HepG2 (cell line): Measurements from ENCODE around the gene CSE1L. TPM values are rescaled to one million over a fixed set of nuclear protein-coding genes. Genes with fewer than 3 reads are reported as not detected.

Experiments used
- AGO2 ChIP-seq: fragments of 200-400 bp; formaldehyde crosslinking; optimal IDR thresholded peaks from 2 replicates; pipeline ENCODE3; 2017; ENCODE audit warnings: mild to moderate bottlenecking, low read depth, low read length, moderate library complexity
- EP300 ChIP-seq, 3 experiments: sonication (generic) in 1 of 3; formaldehyde crosslinking in 1 of 3; IDR thresholded peaks; 2 replicates each; pipeline versions ENCODE4 v1.5.1 to v1.6.1; 2011 to 2020; ENCODE audit warnings: low read depth in 2 of 3, low read length in 2 of 3, borderline replicate concordance in 1 of 3, improper control_type of control experiment in 1 of 3, mild to moderate bottlenecking in 1 of 3, missing genetic modification reagents in 1 of 3, moderate library complexity in 1 of 3
- FOXK1 ChIP-seq: sonication (generic); formaldehyde crosslinking; IDR thresholded peaks from 2 replicates; pipeline ENCODE4 v1.4.0; 2020; ENCODE audit warnings: low read depth, missing genetic modification reagents, borderline replicate concordance
- HNRNPH1 ChIP-seq: fragments of 200-400 bp; formaldehyde crosslinking; optimal IDR thresholded peaks from 2 replicates; pipeline ENCODE3; 2017; ENCODE audit warnings: mild to moderate bottlenecking, low read depth, low read length
- KDM5B ChIP-seq: sonication (generic); formaldehyde crosslinking; IDR thresholded peaks from 2 replicates; pipeline ENCODE4 v1.4.0; 2020; ENCODE audit warnings: missing genetic modification reagents, mild to moderate bottlenecking, borderline replicate concordance
- MTA1 ChIP-seq: sonication (generic); formaldehyde crosslinking; IDR thresholded peaks from 2 replicates; pipeline ENCODE4 v1.4.0; 2020; ENCODE audit warnings: missing genetic modification reagents, mild to moderate bottlenecking, borderline replicate concordance
- POLR2AphosphoS5 ChIP-seq: IDR thresholded peaks from 2 replicates; pipeline ENCODE4 v1.6.1; 2012; ENCODE audit warnings: low read depth, low read length
- SP4 ChIP-seq: sonication (generic); formaldehyde crosslinking; IDR thresholded peaks from 2 replicates; pipeline ENCODE4 v1.8.1; 2023; ENCODE audit warnings: mild to moderate bottlenecking, missing genetic modification reagents
- SSRP1 ChIP-seq: IDR thresholded peaks from 2 replicates; pipeline ENCODE4 v1.6.1; 2016; ENCODE audit warnings: control low read depth
- ZNF205 ChIP-seq: IDR thresholded peaks from 2 replicates; pipeline ENCODE4 v1.6.1; 2018; ENCODE audit warnings: missing biosample characterization, missing genetic modification reagents
- ZNF44 ChIP-seq: sonication (generic); formaldehyde crosslinking; IDR thresholded peaks from 2 replicates; pipeline ENCODE4 v1.5.1; 2020; ENCODE audit warnings: mild to moderate bottlenecking, missing genetic modification reagents
- ZNF670 ChIP-seq: sonication (generic); formaldehyde crosslinking; IDR thresholded peaks from 2 replicates; pipeline ENCODE4 v1.8.0; 2022; ENCODE audit warnings: mild to moderate bottlenecking, missing genetic modification reagents, borderline replicate concordance
- ZXDC ChIP-seq: sonication (generic); formaldehyde crosslinking; IDR thresholded peaks from 2 replicates; pipeline ENCODE4 v1.5.0; 2020; ENCODE audit warnings: mild to moderate bottlenecking, missing genetic modification reagents
- polyA plus RNA-seq, 8 experiments: library from polyadenylated mRNA; depleted of rRNA in 3 of 8; stranded (reverse) in 7 of 8; unstranded in 1 of 8; fragments of >200 nt; fragmentation: Illumina TruSeq in 4 of 8; extraction: Trizol in 4 of 8; gene quantifications; 2 replicates each; pipeline versions ENCODE4 v1.2.1 to v1.2.3, GENCODE V29; 2011 to 2016; ENCODE audit warnings: low read depth in 4 of 8, missing spikeins in 1 of 8, mixed read lengths in 1 of 8; ENCODE audit not compliant: insufficient read depth in 1 of 8
- total RNA-seq, 5 experiments: library from RNA; depleted of rRNA; stranded (reverse); fragments of >200 nt; fragmentation: Illumina TruSeq; extraction: Trizol; gene quantifications; 2 replicates each; pipeline ENCODE4 v1.2.3, GENCODE V29; 2016; ENCODE audit warnings: low read depth in 1 of 5
- TF ChIP-seq, protein P1 (sequence below): sonication (generic); formaldehyde crosslinking; IDR thresholded peaks from 2 replicates; pipeline ENCODE4 v1.9.0; 2021; ENCODE audit warnings: mild to moderate bottlenecking, missing genetic modification reagents
- TF ChIP-seq, protein P2 (sequence below): sonication (generic); formaldehyde crosslinking; IDR thresholded peaks from 2 replicates; pipeline ENCODE4 v1.4.0; 2020; ENCODE audit warnings: missing genetic modification reagents
- TF ChIP-seq, protein P3 (sequence below): sonication (generic); formaldehyde crosslinking; IDR thresholded peaks from 2 replicates; pipeline ENCODE4 v1.5.1; 2020; ENCODE audit warnings: missing genetic modification reagents, mild to moderate bottlenecking, borderline replicate concordance

CSE1L gene
- total and polyA plus RNA-seq, 2 of the 13 experiments (the other 11 are each of a cell fraction or from before 2014, with no cell fraction given) = 56.9 to 258 TPM

DNA sequence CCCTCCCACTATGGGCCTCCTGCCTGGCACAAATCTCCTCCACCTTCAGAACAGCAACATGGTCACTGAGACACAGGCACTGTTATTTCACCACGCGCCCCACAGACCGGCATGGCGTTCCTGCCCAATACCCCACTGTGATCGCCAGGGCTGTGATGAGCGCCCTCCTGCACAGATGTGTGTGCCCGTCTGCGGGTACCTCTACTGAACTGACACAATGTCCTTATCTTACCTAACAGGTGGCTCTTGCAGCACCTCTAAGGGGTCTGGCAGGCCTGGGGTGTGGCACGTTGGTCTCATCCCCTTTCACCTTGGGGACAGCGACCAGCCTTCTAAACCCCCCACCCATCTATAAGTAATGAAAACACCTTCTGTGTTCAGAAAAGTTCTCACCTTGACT is 77.9 kb downstream of the CSE1L start (continued):
- TF ChIP-seq, protein P1, sequence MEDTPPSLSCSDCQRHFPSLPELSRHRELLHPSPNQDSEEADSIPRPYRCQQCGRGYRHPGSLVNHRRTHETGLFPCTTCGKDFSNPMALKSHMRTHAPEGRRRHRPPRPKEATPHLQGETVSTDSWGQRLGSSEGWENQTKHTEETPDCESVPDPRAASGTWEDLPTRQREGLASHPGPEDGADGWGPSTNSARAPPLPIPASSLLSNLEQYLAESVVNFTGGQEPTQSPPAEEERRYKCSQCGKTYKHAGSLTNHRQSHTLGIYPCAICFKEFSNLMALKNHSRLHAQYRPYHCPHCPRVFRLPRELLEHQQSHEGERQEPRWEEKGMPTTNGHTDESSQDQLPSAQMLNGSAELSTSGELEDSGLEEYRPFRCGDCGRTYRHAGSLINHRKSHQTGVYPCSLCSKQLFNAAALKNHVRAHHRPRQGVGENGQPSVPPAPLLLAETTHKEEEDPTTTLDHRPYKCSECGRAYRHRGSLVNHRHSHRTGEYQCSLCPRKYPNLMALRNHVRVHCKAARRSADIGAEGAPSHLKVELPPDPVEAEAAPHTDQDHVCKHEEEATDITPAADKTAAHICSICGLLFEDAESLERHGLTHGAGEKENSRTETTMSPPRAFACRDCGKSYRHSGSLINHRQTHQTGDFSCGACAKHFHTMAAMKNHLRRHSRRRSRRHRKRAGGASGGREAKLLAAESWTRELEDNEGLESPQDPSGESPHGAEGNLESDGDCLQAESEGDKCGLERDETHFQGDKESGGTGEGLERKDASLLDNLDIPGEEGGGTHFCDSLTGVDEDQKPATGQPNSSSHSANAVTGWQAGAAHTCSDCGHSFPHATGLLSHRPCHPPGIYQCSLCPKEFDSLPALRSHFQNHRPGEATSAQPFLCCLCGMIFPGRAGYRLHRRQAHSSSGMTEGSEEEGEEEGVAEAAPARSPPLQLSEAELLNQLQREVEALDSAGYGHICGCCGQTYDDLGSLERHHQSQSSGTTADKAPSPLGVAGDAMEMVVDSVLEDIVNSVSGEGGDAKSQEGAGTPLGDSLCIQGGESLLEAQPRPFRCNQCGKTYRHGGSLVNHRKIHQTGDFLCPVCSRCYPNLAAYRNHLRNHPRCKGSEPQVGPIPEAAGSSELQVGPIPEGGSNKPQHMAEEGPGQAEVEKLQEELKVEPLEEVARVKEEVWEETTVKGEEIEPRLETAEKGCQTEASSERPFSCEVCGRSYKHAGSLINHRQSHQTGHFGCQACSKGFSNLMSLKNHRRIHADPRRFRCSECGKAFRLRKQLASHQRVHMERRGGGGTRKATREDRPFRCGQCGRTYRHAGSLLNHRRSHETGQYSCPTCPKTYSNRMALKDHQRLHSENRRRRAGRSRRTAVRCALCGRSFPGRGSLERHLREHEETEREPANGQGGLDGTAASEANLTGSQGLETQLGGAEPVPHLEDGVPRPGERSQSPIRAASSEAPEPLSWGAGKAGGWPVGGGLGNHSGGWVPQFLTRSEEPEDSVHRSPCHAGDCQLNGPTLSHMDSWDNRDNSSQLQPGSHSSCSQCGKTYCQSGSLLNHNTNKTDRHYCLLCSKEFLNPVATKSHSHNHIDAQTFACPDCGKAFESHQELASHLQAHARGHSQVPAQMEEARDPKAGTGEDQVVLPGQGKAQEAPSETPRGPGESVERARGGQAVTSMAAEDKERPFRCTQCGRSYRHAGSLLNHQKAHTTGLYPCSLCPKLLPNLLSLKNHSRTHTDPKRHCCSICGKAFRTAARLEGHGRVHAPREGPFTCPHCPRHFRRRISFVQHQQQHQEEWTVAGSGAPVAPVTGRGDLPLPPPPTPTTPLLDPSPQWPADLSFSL (CRISPR knock-in tag) = no peak
- TF ChIP-seq SSRP1 (CRISPR knock-in tag) (no peak), ZNF205 (CRISPR knock-in tag) (no peak), SP4 (CRISPR knock-in tag) (no peak), FOXK1 (CRISPR knock-in tag) (no peak), EP300 (IDR thresholded peaks at IDR 0.05; ENCODE audit: low read depth in 2 of 2, low read length in 2 of 2) (no peak), EP300 (CRISPR knock-in tag; IDR thresholded peaks at IDR 0.05; ENCODE audit: borderline replicate concordance) (no peak), HNRNPH1 (peak; percentile 43), ZXDC (CRISPR knock-in tag) (no peak), KDM5B (CRISPR knock-in tag) (no peak), ZNF670 (CRISPR knock-in tag) (no peak), POLR2AphosphoS5 (peak; percentile 20; the same call in 1 of the 2 replicates), MTA1 (CRISPR knock-in tag) (peak; percentile 58; the same call in 1 of the 2 replicates), AGO2 (peak; percentile 54), ZNF44 (no peak)
- TF ChIP-seq, protein P2, sequence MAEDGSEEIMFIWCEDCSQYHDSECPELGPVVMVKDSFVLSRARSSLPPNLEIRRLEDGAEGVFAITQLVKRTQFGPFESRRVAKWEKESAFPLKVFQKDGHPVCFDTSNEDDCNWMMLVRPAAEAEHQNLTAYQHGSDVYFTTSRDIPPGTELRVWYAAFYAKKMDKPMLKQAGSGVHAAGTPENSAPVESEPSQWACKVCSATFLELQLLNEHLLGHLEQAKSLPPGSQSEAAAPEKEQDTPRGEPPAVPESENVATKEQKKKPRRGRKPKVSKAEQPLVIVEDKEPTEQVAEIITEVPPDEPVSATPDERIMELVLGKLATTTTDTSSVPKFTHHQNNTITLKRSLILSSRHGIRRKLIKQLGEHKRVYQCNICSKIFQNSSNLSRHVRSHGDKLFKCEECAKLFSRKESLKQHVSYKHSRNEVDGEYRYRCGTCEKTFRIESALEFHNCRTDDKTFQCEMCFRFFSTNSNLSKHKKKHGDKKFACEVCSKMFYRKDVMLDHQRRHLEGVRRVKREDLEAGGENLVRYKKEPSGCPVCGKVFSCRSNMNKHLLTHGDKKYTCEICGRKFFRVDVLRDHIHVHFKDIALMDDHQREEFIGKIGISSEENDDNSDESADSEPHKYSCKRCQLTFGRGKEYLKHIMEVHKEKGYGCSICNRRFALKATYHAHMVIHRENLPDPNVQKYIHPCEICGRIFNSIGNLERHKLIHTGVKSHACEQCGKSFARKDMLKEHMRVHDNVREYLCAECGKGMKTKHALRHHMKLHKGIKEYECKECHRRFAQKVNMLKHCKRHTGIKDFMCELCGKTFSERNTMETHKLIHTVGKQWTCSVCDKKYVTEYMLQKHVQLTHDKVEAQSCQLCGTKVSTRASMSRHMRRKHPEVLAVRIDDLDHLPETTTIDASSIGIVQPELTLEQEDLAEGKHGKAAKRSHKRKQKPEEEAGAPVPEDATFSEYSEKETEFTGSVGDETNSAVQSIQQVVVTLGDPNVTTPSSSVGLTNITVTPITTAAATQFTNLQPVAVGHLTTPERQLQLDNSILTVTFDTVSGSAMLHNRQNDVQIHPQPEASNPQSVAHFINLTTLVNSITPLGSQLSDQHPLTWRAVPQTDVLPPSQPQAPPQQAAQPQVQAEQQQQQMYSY = no peak
- TF ChIP-seq, protein P3, sequence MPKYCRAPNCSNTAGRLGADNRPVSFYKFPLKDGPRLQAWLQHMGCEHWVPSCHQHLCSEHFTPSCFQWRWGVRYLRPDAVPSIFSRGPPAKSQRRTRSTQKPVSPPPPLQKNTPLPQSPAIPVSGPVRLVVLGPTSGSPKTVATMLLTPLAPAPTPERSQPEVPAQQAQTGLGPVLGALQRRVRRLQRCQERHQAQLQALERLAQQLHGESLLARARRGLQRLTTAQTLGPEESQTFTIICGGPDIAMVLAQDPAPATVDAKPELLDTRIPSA (CRISPR knock-in tag) = no peak
